NCI-H2107 (cell line): Measurements from ENCODE around the gene YY1.
"Not testable (repeated sequence)": the region's sequence is repeated elsewhere in the genome, so short reads cannot be mapped to it uniquely, and the experiment has no call there.

ENCODE experiments used
- DNase-seq: peaks from one replicate; lab custom pipeline; 2025; lab: John Stamatoyannopoulos, UW

YY1 gene

DNA sequence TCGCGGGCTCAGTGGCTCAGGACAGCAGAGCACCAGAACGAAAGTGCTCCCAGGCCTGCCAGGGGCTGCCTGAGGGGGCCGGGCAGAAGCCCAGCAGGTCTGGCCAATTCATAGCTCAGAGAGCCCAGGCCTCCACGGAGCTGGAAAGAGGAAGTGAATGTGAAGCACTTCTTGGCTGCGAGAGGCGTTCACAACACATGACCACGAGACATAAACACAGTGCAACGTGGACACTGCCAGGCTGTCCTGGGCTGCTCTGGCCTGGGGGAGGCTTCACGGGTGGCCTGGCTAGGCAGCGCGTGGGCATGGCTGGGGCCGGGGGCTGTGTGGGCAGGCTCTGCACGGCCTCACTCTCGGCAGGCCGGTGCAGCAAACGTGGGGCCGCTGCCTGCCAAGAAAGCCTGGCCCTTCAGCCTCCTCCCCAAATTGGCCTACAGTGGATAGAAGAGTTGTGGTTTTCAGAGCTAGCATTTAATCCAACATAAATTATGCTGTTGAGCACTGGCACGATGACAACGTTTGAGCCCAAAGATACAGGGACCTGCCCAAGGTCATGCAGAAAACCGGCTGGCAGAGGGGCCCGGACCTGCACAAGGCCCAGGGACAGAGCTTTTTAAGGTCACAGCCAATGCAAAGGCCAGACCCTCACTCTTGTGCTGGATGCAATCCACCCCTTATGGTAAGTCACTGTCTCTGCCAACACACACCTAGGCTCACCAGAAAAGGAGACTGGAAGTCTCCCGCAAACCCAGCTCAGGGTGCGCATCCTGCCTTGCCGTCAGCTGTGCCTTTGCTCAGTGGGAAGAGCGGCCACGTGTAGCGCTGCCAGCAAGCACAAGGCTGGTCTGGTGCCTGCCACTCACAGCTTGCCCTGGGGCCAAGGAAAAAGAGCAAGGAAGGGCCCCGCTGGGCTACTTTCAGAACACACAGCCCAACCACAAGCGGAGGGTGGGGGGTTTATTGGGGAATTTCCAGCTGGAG is 58.7 kb downstream of the YY1 start:
- no peak for DNase-seq

GRCh38 chr14:100298551-100299237 is 59.8 kb downstream of the YY1 start:
- no peak for DNase-seq

DNA sequence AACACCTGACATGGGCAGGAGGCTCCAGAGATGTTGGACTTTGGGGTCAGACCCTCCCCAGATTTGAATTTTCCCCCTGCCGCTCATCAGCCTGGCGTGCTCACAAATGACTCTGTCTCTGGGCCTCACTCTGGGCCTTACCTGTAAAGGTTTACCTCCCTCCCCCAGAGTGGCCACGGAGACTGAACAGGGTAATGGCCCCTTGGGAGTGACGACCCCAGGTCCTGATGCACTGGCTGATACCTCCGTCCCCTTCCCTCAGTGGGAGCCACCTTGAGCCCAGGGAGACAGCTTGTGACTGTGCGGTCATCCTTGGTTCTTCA is 60.3 kb downstream of the YY1 start:
- DNase-seq, result no peak

- no peak for DNase-seq
These were observed 63.7 kb downstream of the YY1 start for GRCh38 chr14:100302616-100303015.

DNA sequence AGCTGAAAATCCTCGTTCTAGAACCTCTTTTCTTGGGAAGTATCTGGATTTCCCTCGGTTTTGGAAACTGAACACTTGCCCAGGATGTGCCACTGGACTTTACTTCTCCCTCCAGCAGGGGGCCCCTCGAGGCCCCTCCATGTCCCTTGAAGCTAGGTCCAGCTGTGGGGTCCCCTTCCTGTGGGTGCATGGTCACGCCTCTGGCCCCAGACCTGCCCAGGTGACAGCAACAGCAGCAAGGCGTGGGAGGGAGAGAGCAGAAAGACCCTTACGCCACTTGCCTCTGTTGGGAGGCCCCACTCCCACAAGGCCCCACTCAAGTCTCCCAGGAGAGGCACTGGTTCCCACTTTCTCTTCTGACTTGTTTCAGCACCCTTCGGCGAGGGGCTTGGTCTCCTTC is 64.2 kb downstream of the YY1 start:
- no peak for DNase-seq

- DNase-seq, result no peak
These were observed 65.0 kb downstream of the YY1 start for GRCh38 chr14:100303925-100304324.

DNA sequence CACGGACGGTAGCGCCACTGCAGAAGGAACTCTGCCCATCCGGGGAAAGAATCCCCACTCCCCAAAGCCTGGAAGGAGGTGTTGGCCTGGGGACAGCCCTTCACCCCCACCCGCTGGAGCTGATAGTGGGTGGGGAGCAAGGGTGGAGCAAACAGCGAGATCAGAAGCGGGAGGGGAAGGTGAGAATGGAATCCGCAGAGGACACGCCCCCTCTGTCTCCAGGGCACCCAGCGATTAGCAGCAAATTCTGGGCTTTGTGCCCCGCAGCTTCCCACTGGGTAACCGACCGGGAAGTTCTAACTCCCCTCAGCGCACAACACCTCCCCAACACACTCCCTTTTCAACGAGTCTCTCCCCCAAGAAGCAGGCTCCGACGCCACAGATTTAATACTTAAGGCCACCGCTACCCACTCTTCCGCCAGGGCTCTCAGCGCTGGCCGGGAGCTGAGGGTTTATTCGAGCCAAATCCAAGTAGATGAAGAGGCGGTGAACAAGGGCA is 65.9 kb downstream of the YY1 start:
- DNase-seq, result peak; percentile 70

DNA sequence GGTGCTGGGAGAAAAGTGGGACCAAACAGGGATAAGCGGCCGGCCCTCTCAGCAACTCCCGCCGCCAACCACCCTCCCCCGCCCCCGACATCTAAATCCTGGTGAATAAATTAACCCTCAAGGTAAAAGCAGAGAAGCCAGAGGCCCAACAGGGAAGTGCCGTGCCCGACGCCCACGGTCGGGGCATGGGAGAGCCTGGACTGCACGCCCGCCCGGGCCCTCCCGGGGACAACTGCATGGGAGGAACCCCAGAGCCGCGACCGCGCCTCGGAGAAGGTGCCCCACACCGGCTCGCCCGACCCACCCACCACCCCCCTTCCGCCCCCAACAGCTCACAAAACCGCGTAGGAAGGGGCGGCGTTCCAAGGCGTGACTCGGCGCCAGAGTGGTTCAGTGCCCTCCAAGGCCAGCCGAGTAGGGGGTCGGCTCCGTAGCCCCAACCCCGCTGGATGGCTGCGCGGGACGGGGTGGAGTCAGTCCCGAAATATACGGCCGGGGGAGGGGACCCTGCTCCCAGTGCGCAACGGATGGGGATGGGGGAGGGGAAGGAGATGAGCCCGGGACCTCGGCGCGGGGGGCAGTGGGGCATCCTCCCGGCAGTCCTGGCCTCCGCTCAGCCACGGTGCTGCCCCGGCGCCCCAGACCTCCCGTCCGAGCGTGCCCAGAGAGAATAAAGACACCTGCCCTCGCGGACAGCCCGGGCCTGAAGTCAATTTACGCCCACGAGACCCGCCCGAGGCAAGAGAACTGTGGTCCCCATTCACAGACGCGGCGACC is 66.6 kb downstream of the YY1 start:
- peak; percentile 70 for DNase-seq

DNA sequence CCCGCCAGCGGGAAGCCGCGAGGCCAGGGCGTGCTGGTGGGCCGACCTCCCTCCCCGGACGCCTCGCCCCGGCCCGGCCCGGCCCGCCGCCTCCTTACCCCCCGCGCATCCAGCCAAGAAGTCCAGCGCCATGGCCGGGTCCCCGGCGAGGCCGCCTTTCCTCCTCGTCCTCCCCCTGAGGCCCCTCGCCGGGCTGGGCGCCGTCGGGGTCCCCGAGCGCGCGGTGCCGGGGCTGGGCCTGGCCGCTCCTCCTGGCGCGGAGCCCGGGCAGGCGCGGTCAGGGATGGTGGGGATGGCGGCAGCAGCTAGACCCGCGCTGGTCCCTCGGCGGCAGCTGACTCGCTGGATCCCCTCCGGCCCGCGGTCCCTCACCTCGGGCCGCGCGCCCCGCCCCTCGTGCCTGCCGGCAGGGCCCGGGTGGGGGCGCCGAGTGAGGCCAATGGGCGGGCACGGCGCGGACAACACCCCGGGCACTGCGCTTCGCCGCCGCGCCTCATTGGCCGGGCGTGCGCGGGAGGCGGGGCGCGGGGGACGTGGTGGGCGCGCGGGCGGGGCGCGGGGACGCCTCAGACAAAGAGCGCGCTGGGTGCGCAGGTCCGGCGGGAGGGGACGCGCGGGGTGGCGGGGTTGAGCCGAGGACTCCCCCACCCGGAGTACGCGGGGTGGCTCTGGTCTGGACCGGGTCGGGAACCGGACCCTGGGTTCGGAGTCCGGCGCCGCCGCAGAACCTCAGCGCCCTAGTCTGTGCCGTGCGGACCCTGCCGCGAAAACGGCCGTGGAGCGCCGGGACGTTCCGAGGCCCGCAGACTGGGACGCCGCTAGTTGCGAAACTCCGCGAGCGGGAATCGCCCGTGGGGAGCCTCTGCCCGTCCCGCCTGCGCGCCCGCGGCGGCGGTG is 67.4 kb downstream of the YY1 start, which contains the start of gene SLC25A29:
Gene SLC25A29, minus strand, starts transcription at position 344 of the 897 bp plus-strand sequence. Its CDS starts 212 bp downstream, at position 132.
- DNase-seq, result peak; percentile 97

GRCh38 chr14:100306998-100307765 is 68.2 kb downstream of the YY1 start:
- no peak for DNase-seq

- DNase-seq, result no peak
These were observed 69.0 kb downstream of the YY1 start for GRCh38 chr14:100307766-100308426.

DNA sequence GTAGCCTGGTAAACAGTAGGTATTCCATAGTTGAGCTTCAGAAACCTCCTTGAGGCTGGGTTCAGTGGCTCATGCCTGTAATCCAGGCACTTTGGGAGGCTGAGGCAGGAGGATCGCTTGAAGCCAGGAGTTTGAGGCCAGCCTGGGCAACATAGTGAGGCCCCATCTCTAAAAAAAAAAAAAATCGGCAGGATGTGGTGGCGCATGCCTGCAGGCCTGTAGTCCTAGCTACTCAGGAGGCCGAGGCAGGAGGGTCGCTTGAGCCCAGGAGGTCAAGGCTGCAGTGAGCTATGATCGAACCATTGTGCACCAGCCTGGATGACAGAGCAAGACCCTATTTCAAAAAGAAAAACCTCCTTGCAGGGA is 69.5 kb downstream of the YY1 start:
- DNase-seq, result not testable (repeated sequence)

- no peak for DNase-seq
These were observed 70.2 kb downstream of the YY1 start for GRCh38 chr14:100309028-100309737.

DNA sequence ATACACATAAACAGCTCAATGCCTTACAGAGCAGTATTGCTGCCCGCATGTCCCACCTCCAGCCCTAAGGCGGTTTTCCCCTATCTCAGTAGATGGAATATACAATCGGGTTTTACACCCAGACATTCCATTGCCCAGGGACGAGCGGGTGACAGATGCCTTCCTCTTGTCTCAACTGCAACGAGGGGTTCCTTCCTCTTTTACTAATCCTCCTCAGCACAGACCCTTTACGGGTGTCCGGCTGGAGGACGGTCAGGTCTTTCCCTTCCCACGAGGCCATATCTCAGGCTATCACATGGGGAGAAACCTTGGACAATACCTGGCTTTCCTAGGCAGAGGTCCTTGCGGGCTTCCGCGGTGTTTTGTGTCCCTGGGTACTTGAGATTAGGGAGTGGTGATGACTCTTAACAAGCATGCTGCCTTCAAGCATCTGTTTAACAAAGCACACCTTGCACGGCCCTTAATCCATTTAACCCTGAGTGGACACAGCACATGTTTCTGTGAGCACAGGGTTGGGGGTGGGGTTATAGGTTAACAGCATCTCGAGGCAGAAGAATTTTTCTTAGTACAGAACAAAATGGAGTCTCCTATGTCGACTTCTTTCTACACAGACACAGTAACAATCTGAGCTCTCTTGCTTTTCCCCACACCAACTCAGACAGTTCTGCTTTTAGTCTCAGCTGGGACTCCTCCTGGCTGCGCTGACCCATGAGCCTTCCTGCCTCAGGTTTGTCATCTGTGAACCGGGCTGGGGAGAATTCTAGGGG is 73.3 kb downstream of the YY1 start:
- DNase-seq, result not testable (repeated sequence)

DNA sequence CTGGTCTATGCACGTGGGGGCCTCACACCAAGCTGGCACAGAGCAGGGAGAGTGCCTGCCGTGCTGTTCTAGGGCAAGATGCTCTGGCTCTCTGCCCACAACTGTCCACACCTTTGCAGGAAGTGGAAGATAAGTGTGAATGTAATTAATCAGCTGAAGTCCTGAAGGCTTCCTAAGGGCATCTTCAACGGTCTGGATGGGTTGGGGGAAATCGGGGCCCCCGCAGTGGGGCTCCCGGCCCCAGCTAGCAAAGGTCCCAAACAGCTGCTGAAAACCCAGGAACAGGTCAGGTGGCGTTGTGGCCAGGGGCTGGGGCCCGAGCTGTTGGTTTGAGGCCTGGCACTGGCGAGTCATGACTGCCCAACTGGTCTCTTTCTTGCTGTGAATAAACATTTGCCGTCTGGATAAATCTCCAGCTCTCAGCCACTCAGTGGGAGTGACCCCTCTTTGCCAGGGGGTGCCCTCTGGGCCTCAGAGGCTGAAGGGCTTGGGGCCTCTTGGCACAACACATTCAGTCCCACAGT is 74.0 kb downstream of the YY1 start:
- no peak for DNase-seq

DNA sequence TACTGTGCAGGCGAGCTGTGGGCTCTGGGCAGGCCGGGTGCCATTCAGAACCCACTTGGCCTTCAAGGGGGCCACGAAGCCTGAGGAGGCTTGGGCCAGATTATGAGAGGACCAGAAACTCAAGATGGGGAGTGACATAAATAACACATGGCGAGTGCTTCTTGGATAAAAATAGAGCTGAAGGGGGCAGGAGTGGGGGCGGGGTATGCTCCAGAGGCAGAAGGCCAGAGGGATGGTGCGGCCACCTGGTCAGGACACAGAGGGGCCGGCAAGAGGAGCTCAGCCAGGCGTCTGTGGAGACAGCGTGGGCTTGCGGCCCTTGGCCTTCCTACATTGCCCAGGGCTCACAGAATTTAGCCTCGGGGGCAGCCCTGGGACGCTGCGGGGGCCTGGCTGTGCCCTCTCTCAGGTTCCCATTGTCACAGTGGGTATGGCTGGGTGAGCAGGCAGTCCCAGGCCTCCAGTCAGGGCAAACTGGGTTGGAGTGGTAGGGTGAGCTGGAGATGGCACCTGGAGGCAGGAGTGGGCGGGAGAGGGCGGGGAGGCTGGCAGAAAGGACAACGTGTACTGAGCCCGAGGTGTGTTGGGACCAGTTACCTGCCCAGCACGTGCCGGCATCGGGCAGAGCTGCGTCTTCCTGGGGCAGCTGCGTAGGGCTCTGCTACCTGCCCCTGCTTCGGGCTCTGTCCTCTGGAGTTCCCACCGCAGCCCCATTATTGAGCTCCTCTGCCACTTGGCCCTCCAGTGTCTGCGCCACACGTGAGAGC is 74.7 kb downstream of the YY1 start:
- DNase-seq, result no peak

GRCh38 chr14:100314724-100315123 is 75.8 kb downstream of the YY1 start:
- DNase-seq, result no peak
